Adrenal gland (tissue), 5 donors: ENCODE data around the gene MSLN.

ENCODE experiments used
- CTCF ChIP-seq, 6 experiments: fragments of 450-650 bp in 4 of 6; fragments of 200-600 bp in 2 of 6; sonication (generic) in 1 of 6; IDR thresholded peaks; 1 replicate in 5 of 6; 2 replicates in 1 of 6; pipeline versions ENCODE4 v1.5.1 to v1.8.0; 2016 to 2021; ENCODE audit warnings: antibody characterized with exemption in 6 of 6, mild to moderate bottlenecking in 2 of 6, moderate library complexity in 1 of 6
- POLR2A ChIP-seq, 2 donors: fragments of 450-650 bp; IDR thresholded peaks; one replicate each; pipeline ENCODE4 v1.6.1; 2017; ENCODE audit warnings: antibody characterized with exemption in 2 of 2, mild to moderate bottlenecking in 2 of 2, moderate library complexity in 1 of 2
- donor health status: DM: no; HTN: no; CAD: no.

GRCh38 chr16:723695-724094, 36.8 kb upstream of the MSLN start:
- TF ChIP-seq CTCF (IDR thresholded peaks at IDR 0.05) (no peak), POLR2A (IDR thresholded peaks at IDR 0.05) (no peak)
